Measurements from ENCODE around the gene ZNF365. TPM values are rescaled to one million over a fixed set of nuclear protein-coding genes. Genes with fewer than 3 reads are reported as not detected.

The ZNF365 gene
- total RNA-seq, 1 donor from 2014 or later: not detected

DNA sequence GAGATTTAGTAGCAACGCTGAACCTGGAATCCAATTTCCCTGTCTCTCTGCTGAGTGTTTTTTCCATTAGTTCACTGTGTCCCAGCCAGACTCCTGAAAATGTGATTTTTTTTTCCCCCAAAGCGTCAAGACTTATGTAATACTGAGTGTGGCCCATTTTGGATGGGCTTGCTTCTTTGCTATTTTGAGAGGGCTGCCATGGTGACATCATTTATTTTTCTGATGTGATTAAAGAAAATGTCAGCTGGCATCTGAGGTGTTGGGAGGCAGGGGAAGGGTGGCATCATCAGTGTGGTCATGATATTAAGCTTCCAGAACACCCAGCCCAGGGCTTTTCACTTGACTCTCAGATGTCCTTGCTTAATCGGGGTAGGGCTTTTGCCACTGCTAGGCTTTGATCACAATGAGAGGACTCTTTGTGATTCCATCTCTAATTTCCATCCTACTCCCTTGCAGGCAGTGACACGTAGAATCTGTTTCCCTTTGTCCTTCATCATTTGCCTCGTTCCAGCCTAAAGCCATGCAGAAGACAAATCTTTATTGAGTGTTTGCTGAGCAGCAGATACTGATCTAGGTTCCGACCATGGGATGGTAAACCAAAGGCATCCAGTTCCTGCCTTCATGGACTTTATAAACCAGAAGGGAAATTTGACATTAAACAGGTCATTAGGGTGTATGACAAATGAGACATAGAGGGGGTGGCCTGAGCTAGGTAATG is 7.4 kb downstream of the ZNF365 start:
- H3K27me3 Mint-ChIP-seq (ENCODE audit: low read depth): peaks cover 55% of the 10 kb centered on the region
- no peak overlapping the region for H3K27ac Mint-ChIP-seq
- H3K9me3 Mint-ChIP-seq: peaks cover 4% of the 10 kb centered on the region
- intact Hi-C loops (cut with micrococcal nuclease): loop anchor here (5.0 kb wide), 4 partner anchors 114 to 1094 kb away; partner anchors contain the start of gene RTKN2
- peaks cover 27% of the 10 kb centered on the region for H3K4me1 Mint-ChIP-seq (ENCODE audit: low read depth)
- no peaks in the 10 kb centered on the region for H3K36me3 Mint-ChIP-seq (ENCODE audit: low read depth)
- no peak overlapping the region for H3K4me3 Mint-ChIP-seq (ENCODE audit: low read depth)
- DNase-seq (ENCODE audit: low spot score): no peak

DNA sequence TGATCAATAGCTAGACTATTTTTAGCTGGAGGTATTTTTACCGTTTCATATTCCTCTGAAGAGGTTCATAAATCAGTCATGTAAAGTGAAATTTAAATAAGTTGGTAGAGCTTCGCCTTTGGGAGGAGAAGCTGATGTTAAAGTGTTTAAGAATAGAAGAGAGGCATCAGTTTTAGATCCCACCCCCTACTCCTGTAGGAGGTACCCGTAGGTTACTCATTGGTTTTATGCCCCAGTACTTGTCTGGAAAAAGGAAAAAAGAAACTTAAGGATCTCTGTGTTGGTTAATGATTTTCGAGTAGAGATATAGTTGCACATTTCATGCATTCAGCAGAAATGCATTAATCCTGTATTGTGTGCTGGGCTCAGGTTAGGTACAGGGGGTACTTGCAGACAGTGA is 8.7 kb downstream of the ZNF365 start:
- Mint-ChIP-seq H3K4me3 (ENCODE audit: low read depth) (no peak overlapping the region), H3K27me3 (ENCODE audit: low read depth) (peaks cover 52% of the 10 kb centered on the region), H3K27ac (no peak overlapping the region), H3K36me3 (ENCODE audit: low read depth) (no peaks in the 10 kb centered on the region), H3K9me3 (peaks cover 4% of the 10 kb centered on the region), H3K4me1 (ENCODE audit: low read depth) (peaks cover 27% of the 10 kb centered on the region)
- no peak for DNase-seq (ENCODE audit: low spot score)
- intact Hi-C loops (cut with micrococcal nuclease): loop anchor here (5.0 kb wide), 4 partner anchors 116 to 1096 kb away; partner anchors contain the start of gene RTKN2

DNA sequence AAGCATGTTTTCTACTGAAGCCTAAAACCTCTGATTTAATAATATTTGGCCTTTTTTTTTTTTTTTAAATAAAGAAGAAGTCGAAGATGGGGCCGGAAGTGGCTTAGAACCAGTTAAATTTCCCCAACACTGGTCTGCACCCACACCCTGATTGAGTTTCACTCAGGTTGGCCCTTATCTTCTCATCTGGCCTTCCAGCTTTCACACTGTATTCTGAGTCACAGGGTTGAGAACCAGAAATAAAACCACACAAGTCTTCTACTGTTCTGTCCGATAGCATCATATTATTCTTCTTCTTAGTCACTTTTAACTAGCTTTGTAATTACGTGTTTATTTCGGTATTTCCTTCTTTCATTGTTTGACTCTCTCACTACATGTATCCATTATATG is 9.9 kb downstream of the ZNF365 start:
- DNase-seq (ENCODE audit: low spot score): peak; percentile 55
- Mint-ChIP-seq H3K4me1 (ENCODE audit: low read depth) (peaks cover 27% of the 10 kb centered on the region), H3K4me3 (ENCODE audit: low read depth) (no peak overlapping the region), H3K27ac (peak overlapping the region; percentile 60), H3K9me3 (peaks cover 4% of the 10 kb centered on the region), H3K27me3 (ENCODE audit: low read depth) (peaks cover 54% of the 10 kb centered on the region), H3K36me3 (ENCODE audit: low read depth) (no peaks in the 10 kb centered on the region)
- intact Hi-C loops (cut with micrococcal nuclease): loop anchor here (1.0 to 5.0 kb wide), 8 partner anchors 9 to 1097 kb away; partner anchors contain the start of gene RTKN2

DNA sequence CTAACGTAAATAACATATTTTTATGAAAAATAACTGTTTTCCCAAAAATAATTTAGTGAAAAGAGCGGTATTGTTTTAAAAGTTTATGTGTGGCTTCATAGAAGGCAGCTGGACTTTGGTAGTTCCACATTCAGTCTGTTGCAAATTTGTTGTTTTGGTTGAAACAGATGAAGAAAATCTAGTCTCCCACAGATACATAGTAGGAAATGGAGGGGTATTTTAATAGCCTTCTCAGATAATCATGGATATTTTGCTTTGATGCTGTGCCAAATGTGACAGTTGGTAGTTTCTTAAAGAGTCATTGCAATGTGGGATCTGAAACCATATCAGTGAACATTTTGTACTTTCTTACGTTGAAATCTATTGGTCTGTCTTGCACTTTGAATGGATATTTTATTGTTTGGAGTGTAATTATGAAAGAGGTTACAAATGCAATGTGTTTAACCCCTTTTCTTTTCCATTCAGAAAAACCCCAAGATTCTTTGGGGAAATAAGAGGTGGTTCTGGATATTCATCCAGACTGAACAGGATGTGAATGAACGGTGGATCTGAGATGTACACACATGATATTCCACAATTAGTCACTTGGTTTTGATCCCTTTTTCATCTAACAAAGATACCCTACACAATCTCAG is 10.4 kb downstream of the ZNF365 start:
- H3K27me3 Mint-ChIP-seq (ENCODE audit: low read depth): peaks cover 52% of the 10 kb centered on the region
- H3K27ac Mint-ChIP-seq: no peak overlapping the region
- intact Hi-C loops (cut with micrococcal nuclease): loop anchor here (1.0 to 5.0 kb wide), 8 partner anchors 9 to 1097 kb away; partner anchors contain the start of gene RTKN2
- no peaks in the 10 kb centered on the region for H3K36me3 Mint-ChIP-seq (ENCODE audit: low read depth)
- peaks cover 4% of the 10 kb centered on the region for H3K9me3 Mint-ChIP-seq
- H3K4me1 Mint-ChIP-seq (ENCODE audit: low read depth): peaks cover 26% of the 10 kb centered on the region
- H3K4me3 Mint-ChIP-seq (ENCODE audit: low read depth): no peak overlapping the region
- DNase-seq (ENCODE audit: low spot score): no peak

DNA sequence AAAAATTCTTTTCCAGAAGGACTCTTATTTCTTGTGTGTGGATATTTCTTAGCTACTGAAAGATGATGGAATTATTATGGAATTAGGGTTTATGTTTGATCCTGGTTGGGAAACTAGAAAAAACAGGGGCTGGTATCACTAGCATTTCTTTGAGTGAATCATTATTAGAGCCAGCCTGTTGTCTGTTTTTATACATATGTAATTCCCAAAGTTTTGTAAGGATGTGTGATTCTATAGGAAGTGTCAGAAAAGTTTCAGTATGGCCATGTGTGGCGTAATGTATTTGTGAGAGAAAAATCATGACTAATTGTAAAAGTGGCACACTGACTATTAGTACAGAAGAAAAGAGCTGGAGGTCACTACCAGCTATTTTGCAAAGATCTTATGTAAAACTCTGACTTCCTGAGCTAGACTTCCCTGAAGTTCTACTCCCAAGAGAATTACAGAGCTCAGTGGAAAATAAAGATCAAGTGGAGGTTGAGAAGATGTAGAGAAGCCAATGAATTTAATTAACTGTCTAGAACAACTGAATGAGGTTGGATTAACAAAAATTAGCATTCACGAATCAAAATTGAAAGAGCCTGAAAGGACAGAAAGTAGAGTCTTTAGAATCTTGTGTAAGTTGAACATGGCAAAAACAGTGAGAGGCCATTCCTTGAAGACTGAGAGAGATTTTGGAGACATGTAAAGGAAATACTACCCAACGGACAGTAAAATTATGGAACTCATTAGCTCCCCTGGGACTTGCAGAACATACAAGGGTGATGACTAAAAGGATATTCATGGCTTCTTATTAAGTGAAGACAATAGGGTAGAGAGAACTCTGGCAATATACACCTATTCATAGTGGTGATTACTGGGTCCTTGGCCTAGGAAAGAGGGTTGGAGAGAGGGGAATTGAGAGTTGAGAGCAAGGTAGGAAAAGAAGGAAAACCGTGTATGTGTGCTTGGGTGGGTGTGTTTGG is 12.5 kb downstream of the ZNF365 start:
- intact Hi-C loops (cut with micrococcal nuclease): no loop called here
- DNase-seq (ENCODE audit: low spot score): no peak
- Mint-ChIP-seq H3K36me3 (ENCODE audit: low read depth) (no peaks in the 10 kb centered on the region), H3K27me3 (ENCODE audit: low read depth) (peaks cover 44% of the 10 kb centered on the region), H3K4me1 (ENCODE audit: low read depth) (peaks cover 23% of the 10 kb centered on the region), H3K9me3 (peaks cover 4% of the 10 kb centered on the region), H3K27ac (no peak overlapping the region), H3K4me3 (ENCODE audit: low read depth) (no peak overlapping the region)

DNA sequence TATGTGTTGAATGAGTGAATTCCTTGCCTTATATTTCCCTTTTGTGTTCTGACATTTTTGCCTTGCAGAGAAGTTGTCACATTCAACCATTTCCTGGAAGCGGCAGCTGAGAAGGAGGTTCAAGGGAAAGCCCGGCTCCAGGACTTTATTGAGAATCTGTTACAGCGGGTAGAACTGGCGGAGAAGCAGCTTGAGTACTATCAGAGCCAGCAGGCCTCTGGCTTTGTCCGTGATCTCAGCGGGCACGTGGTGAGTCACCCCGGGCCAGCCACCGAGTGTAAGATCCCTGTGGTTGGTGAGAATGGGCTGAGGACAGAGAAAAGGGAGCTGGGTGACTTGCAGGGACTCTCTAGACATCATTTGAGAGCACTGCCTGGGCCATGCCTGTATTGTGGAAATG is 14.2 kb downstream of the ZNF365 start:
- DNase-seq (ENCODE audit: low spot score): no peak
- intact Hi-C loops (cut with micrococcal nuclease): no loop called here
- H3K27ac Mint-ChIP-seq: no peak overlapping the region
- no peak overlapping the region for H3K4me3 Mint-ChIP-seq (ENCODE audit: low read depth)
- H3K27me3 Mint-ChIP-seq (ENCODE audit: low read depth): peaks cover 36% of the 10 kb centered on the region
- H3K9me3 Mint-ChIP-seq: peaks cover 4% of the 10 kb centered on the region
- no peaks in the 10 kb centered on the region for H3K36me3 Mint-ChIP-seq (ENCODE audit: low read depth)
- peaks cover 16% of the 10 kb centered on the region for H3K4me1 Mint-ChIP-seq (ENCODE audit: low read depth)

DNA sequence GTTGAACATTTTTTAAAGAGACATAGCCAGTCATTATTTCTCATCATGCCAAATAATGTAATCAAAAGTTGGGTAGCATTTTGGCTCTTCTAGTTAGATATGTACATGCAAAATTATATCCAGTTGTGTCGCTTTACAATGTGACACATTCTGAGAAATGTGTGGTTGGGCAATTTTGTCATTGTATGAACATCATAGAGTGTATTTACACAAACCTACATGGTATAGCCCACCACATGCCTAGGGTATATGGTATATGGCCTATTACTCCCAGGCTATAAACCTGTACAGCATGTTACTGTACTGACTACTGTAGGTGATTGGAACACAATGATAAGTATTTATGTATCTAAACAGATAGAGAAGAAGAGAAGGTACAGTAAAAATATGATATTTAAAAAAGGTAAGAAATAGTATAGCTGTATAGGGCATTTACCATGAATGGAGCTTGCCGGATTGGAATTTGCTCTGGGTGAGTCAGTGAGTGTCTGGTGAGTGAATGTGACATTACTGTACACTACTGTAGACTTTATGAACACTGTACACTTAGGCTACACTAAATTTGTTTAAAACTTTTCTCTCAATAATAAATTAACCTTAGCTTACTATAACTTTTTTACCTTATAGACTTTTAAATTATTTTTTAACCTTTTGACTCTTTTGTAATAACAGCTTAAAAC is 16.5 kb downstream of the ZNF365 start:
- DNase-seq (ENCODE audit: low spot score): no peak
- H3K36me3 Mint-ChIP-seq (ENCODE audit: low read depth): no peaks in the 10 kb centered on the region
- intact Hi-C loops (cut with micrococcal nuclease): no loop called here
- H3K4me3 Mint-ChIP-seq (ENCODE audit: low read depth): no peak overlapping the region
- no peak overlapping the region for H3K27ac Mint-ChIP-seq
- peaks cover 3% of the 10 kb centered on the region for H3K9me3 Mint-ChIP-seq
- H3K27me3 Mint-ChIP-seq (ENCODE audit: low read depth): peaks cover 41% of the 10 kb centered on the region
- no peaks in the 10 kb centered on the region for H3K4me1 Mint-ChIP-seq (ENCODE audit: low read depth)

DNA sequence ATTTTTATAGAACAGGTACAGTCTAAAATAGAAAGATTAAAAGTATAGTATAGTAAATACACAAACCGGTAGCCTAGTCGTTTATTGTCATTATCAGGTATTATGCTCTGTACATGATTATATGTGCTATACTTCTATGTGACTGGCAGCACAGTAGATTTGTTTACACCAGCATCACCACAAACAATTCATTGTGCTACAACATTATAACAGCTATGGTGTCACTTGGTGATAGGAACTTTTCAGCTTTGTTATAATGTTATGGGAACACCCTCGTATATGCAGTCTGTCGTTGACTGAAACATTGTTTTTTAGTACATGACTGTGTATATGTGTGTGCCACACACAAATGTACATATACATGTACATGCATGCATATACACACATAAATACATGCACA is 19.1 kb downstream of the ZNF365 start:
- H3K4me3 Mint-ChIP-seq (ENCODE audit: low read depth): no peak overlapping the region
- peaks cover 3% of the 10 kb centered on the region for H3K9me3 Mint-ChIP-seq
- no peak overlapping the region for H3K27ac Mint-ChIP-seq
- H3K27me3 Mint-ChIP-seq (ENCODE audit: low read depth): peaks cover 36% of the 10 kb centered on the region
- DNase-seq (ENCODE audit: low spot score): no peak
- no peaks in the 10 kb centered on the region for H3K4me1 Mint-ChIP-seq (ENCODE audit: low read depth)
- no peaks in the 10 kb centered on the region for H3K36me3 Mint-ChIP-seq (ENCODE audit: low read depth)
- intact Hi-C loops (cut with micrococcal nuclease): no loop called here

DNA sequence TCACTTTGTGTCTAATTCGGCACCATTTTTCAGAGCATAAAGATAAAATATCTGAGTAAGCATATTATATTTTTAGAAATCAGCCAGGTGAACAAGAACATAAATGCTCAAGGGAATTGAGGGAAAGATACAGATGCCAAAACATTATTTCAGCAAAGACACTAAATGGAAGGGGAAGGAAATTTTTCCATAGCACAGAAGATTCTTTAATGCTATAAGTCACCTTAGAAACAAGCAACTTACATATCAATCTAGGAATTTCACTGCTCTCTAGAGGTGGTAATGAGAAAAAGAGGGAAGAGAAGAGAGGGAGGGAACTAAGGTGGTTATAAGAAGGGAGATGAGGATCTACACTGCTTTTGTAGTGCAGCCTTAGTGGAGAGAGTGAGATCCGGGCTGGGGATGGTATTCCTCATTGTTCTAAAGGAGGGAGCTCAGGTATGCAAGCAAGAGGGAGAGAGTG is 20.4 kb downstream of the ZNF365 start:
- Mint-ChIP-seq H3K4me1 (ENCODE audit: low read depth) (no peaks in the 10 kb centered on the region), H3K27ac (no peak overlapping the region), H3K27me3 (ENCODE audit: low read depth) (peaks cover 39% of the 10 kb centered on the region), H3K36me3 (ENCODE audit: low read depth) (no peaks in the 10 kb centered on the region), H3K4me3 (ENCODE audit: low read depth) (no peak overlapping the region), H3K9me3 (peaks cover 3% of the 10 kb centered on the region)
- intact Hi-C loops (cut with micrococcal nuclease): no loop called here
- DNase-seq (ENCODE audit: low spot score): no peak

DNA sequence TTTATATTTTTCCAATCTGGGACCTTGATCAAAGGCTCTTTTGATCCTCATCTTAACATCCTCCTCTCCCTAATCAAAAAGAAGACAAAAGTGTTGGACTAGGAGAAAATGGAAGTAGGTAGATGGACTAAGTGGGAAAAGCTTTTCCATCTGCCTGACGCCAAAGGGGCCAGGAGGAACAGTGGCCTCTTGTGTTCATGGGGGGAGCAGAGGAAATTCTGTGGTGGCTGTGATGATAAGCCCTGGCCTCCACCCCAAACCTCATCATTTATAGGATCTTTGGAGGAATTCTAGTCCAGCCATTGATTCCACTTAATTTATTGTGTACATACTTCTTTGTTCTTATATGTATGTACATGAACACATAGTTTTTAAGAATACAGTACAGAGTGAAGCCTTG is 21.7 kb downstream of the ZNF365 start:
- intact Hi-C loops (cut with micrococcal nuclease): no loop called here
- Mint-ChIP-seq H3K27ac (no peak overlapping the region), H3K27me3 (ENCODE audit: low read depth) (peaks cover 37% of the 10 kb centered on the region), H3K4me3 (ENCODE audit: low read depth) (no peak overlapping the region), H3K9me3 (peaks cover 3% of the 10 kb centered on the region), H3K4me1 (ENCODE audit: low read depth) (no peaks in the 10 kb centered on the region), H3K36me3 (ENCODE audit: low read depth) (no peaks in the 10 kb centered on the region)
- DNase-seq (ENCODE audit: low spot score): no peak

DNA sequence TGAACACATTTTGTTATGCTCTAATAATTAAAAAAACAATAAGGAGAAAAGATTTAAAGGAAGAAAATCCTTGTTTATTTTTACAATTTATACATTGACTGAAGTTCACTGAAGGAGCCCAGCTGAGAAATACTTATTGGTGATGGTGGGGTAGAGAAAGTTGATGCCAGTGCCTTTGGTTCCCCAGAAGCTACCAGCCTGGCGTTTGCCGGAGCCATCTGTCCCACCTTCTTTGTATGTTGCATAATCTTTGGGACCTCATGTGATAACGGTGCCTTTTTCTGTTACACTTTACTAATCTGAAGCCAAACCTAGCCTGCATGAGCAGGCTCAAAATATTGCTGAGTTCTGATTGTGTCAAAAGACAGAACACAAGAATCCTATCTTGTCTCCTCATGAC is 22.7 kb downstream of the ZNF365 start:
- Mint-ChIP-seq H3K9me3 (peaks cover 3% of the 10 kb centered on the region), H3K4me1 (ENCODE audit: low read depth) (no peaks in the 10 kb centered on the region), H3K27me3 (ENCODE audit: low read depth) (peaks cover 33% of the 10 kb centered on the region), H3K36me3 (ENCODE audit: low read depth) (no peaks in the 10 kb centered on the region), H3K4me3 (ENCODE audit: low read depth) (no peak overlapping the region), H3K27ac (no peak overlapping the region)
- intact Hi-C loops (cut with micrococcal nuclease): no loop called here
- DNase-seq (ENCODE audit: low spot score): no peak

DNA sequence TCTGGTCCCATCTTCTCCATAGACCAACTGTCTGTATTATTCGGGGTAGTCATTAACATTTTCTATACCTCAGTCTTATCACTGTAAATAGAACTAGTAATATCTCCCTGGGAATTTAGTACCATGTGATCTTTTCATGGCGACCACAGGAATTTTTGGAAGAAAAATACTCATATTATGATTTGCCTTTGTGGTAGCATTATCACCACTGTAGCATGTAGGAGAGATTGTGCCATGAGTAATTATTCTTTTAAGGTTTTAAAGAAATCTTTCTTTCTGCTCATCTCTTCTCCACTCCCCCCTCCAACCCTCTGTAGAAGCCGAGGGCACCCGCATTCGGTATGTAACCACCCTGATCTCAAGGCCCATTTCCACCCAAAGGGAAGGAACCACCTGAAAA is 25.0 kb downstream of the ZNF365 start:
- DNase-seq (ENCODE audit: low spot score): no peak
- Mint-ChIP-seq H3K4me3 (ENCODE audit: low read depth) (no peak overlapping the region), H3K27me3 (ENCODE audit: low read depth) (peaks cover 37% of the 10 kb centered on the region), H3K4me1 (ENCODE audit: low read depth) (no peaks in the 10 kb centered on the region), H3K9me3 (no peaks in the 10 kb centered on the region), H3K27ac (no peak overlapping the region), H3K36me3 (ENCODE audit: low read depth) (no peaks in the 10 kb centered on the region)
- intact Hi-C loops (cut with micrococcal nuclease): no loop called here

Data from activated T-helper 2 cell treated with anti-CD3 and anti-CD28 coated beads, Interferon-gamma antibody, Interleukin-2, Interleukin-4, amounts not matched to agents 10 μg/mL and 5 μg/mL and 100 μg/mL, durations not matched to agents 14 hours and 24 hours and 36 hours (primary cell).